Measurements from ENCODE around the gene PRXL2C. TPM values are rescaled to one million over a fixed set of nuclear protein-coding genes. Genes with fewer than 3 reads are reported as not detected.

The PRXL2C gene
- total RNA-seq, 1 donor, result 21.6 TPM

- H3K4me3 ChIP-seq (ENCODE audit: low read depth, low read length), result no peak overlapping the region
- no peak for DNase-seq (ENCODE audit: low read depth)
- no peak for TF ChIP-seq CTCF (IDR thresholded peaks at IDR 0.05; ENCODE audit: insufficient read depth, low read depth, low read length)
Measured at GRCh38 chr9:96611302-96611701, 43.8 kb downstream of the PRXL2C start.

- H3K4me3 ChIP-seq (ENCODE audit: low read depth, low read length), result no peak overlapping the region
- DNase-seq (ENCODE audit: low read depth), result no peak
- TF ChIP-seq CTCF (IDR thresholded peaks at IDR 0.05; ENCODE audit: insufficient read depth, low read depth, low read length), result no peak
Measured at GRCh38 chr9:96609732-96610131, 45.4 kb downstream of the PRXL2C start.

- no peak for TF ChIP-seq CTCF (IDR thresholded peaks at IDR 0.05; ENCODE audit: insufficient read depth, low read depth, low read length)
- H3K4me3 ChIP-seq (ENCODE audit: low read depth, low read length), result no peak overlapping the region
- DNase-seq (ENCODE audit: low read depth), result no peak
Measured at GRCh38 chr9:96607971-96608370, 47.1 kb downstream of the PRXL2C start.

GRCh38 chr9:96605328-96605727 lies 49.8 kb downstream of the PRXL2C start:
- no peak for TF ChIP-seq CTCF (IDR thresholded peaks at IDR 0.05; ENCODE audit: insufficient read depth, low read depth, low read length)
- no peak for DNase-seq (ENCODE audit: low read depth)
- no peak overlapping the region for H3K4me3 ChIP-seq (ENCODE audit: low read depth, low read length)

- DNase-seq (ENCODE audit: low read depth), result peak; percentile 17
- TF ChIP-seq CTCF (IDR thresholded peaks at IDR 0.05; ENCODE audit: insufficient read depth, low read depth, low read length), result no peak
- no peak overlapping the region for H3K4me3 ChIP-seq (ENCODE audit: low read depth, low read length)
Measured at GRCh38 chr9:96604004-96604319, 51.2 kb downstream of the PRXL2C start.

GRCh38 chr9:96603305-96604003 lies 51.7 kb downstream of the PRXL2C start:
- H3K4me3 ChIP-seq (ENCODE audit: low read depth, low read length), result no peak overlapping the region
- no peak for TF ChIP-seq CTCF (IDR thresholded peaks at IDR 0.05; ENCODE audit: insufficient read depth, low read depth, low read length)

GRCh38 chr9:96599298-96599697 lies 55.8 kb downstream of the PRXL2C start:
- TF ChIP-seq CTCF (IDR thresholded peaks at IDR 0.05; ENCODE audit: insufficient read depth, low read depth, low read length), result no peak
- H3K4me3 ChIP-seq (ENCODE audit: low read depth, low read length), result no peak overlapping the region
- peak; percentile 63 for DNase-seq (ENCODE audit: low read depth)

More at GRCh38 chr9:96603305-96604003, 51.7 kb downstream of the PRXL2C start:
- no peak for DNase-seq (ENCODE audit: low read depth)
